GM18867 (cell line): ENCODE results near the gene OR6N2.

Experiments
- ATAC-seq: cut with Tn5 transposase; IDR thresholded peaks from one replicate; pipeline ENCODE4 v1.9.1; 2021; ENCODE audit warnings: mild to moderate bottlenecking, moderate library complexity; ENCODE audit not compliant: unreplicated experiment

The OR6N2 gene, protein sequence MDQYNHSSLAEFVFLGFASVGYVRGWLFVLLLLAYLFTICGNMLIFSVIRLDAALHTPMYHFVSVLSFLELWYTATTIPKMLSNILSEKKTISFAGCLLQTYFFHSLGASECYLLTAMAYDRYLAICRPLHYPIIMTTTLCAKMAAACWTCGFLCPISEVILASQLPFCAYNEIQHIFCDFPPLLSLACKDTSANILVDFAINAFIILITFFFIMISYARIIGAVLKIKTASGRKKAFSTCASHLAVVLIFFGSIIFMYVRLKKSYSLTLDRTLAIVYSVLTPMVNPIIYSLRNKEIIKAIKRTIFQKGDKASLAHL

DNA sequence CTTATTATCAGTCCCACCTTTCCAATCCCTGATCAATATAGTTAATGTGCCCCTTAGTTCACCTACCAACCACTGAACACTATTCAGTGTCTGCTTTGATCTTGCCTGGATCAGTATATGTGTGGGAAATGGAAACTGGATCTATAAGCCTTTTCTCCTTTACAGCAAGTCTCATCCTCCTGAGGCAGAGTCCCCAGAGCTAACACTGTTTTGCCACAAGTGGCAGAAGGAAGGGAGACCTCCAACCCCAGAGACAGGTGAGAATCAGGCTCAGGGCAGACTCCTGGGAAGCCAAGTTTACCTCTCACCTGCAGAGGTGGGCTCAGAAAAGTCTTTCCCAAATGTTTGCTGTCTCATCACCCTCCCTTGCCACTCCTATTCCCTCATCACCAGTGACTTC lies at the start of gene OR6N2:
TSS of gene OR6N2 (minus strand) at position 101 of the 400 bp plus-strand sequence. CDS start 3,569 bp downstream, outside the sequence.
- ATAC-seq, result no peak

GRCh38 chr1:158830074-158830677 lies 49.2 kb upstream of the OR6N2 start:
- peak; percentile 64 for ATAC-seq

GRCh38 chr1:158821723-158822122 lies 40.7 kb upstream of the OR6N2 start:
- ATAC-seq, result no peak

DNA sequence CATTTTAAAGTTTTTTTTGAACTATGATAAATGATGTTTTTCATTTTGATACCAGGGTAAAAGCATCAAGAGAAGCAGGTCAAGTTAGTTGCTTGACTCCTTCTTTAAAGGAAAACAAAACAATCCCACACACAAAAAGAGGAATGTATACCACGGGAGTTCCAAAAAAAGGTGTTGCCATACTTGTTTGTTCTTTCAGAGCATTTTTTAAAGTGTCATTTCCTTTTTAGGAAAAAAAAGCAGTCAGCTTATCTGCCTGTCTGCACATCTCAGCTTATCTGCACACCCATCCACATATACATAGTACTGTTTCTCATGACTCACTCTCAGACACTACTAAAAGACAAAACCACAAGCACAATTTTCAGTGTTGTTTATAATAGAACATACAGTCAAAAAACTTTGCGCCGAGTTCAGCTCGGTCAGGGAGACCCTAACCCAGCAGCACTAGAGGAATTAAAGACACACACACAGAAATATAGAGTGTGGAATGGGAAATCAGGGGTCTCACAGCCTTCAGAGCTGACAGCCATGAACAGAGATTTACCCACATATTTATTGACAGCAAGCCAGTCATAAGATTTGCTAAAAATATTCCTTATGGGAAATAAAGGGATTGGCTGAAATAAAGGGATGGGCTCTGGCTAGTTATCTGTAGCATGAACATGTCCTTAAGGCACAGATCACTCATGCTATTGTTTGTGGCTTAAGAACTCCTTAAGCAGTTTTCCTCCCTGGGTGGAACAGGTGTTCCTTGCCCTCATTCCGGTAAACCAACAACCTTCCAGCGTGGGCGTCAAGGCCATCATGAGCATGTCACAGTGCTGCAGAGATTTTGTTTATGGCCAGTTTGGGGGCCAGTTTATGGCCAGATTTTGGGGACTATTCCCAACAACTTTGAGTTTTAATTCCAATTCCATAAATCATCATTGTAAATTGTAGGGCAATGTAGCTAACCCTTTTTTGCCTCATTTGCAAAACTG lies 38.7 kb upstream of the OR6N2 start:
- ATAC-seq, result peak; percentile 94

DNA sequence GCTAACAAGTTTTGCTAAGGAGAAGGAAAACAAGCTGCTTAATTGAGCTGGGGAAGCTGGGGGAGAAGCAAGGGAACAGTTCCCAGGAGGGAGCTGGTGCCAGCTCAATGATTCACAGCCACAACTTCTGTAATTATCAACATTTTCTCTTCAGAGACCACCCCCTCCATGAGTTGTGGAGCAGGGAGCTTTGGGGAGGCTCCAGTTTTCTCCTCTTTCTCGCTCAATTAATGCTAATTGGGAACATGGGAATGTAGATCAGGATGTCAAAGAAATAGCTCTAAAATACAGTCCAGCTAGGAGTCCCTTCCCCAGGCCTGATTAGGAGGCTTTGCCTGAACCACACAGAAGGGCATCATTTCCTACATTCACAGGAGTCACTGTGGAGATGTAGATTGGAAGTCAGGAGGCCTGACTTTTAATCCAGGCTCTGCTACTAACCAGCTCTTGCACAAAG lies 38.0 kb upstream of the OR6N2 start:
- ATAC-seq, result peak; percentile 19

GRCh38 chr1:158818560-158818959 lies 37.6 kb upstream of the OR6N2 start:
- ATAC-seq, result no peak

GRCh38 chr1:158814970-158815369 lies 34.0 kb upstream of the OR6N2 start:
- ATAC-seq, result no peak

GRCh38 chr1:158813164-158813563 lies 32.2 kb upstream of the OR6N2 start:
- no peak for ATAC-seq

GRCh38 chr1:158812336-158812735 lies 31.3 kb upstream of the OR6N2 start:
- no peak for ATAC-seq

GRCh38 chr1:158810311-158810710 lies 29.3 kb upstream of the OR6N2 start:
- ATAC-seq, result no peak

DNA sequence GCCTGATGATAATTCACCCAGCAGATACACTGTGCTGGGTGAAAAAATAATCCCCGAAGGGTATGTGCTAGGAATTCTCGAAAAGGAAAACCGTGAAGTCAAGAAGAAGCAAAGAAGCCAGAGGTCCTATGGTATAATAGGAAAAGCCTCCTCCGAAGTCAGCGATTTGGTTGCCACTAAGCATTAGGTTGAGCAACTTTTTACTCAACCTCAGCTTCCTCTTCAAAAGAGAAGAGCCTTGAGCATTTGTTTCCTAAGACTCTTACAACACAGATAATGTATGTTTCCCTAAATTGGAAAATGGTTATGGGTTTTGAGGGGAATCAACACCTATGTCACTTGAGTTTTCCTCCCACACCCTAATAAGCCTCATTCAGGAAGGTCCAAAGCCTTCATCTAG lies 28.9 kb upstream of the OR6N2 start:
- no peak for ATAC-seq

DNA sequence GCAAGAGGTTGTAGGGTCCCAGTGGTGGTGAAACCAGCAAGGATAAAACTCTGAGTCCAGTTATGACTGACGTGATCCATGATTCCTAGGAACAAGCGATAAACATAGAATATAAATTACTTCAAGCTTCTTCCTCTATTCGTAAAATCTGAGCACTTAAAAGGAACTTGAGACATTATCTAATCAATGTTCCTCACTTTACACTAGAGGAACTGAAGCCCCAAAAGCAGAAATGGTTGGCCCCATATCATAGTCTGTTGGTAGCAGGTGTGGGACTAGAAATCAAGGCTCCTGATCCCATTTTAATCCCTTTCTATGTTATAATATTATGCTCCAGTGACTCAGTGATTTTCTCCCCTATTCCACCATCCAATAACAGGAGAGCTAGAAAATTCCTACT lies 28.3 kb upstream of the OR6N2 start:
- ATAC-seq, result no peak

GRCh38 chr1:158806916-158807536 lies 26.0 kb upstream of the OR6N2 start:
- ATAC-seq, result no peak

DNA sequence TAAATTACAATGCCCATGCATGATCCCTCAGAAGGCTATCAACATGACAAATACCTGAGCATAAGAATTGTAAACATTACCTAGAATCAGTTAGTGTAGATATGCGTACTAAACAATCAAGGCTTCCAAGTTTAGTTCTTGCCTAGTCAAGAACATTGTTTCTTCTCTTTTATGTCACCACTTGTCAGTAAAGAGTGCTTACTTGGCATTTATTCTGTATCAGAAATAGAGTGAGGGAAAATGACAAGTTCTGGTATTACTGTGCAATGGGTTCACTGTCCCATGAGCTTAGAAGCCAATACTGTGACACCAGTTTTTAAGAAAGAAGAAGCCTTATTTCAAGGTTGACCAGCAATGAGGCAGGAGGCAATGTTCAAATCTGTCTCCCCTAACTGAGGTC lies 22.7 kb upstream of the OR6N2 start:
- no peak for ATAC-seq

DNA sequence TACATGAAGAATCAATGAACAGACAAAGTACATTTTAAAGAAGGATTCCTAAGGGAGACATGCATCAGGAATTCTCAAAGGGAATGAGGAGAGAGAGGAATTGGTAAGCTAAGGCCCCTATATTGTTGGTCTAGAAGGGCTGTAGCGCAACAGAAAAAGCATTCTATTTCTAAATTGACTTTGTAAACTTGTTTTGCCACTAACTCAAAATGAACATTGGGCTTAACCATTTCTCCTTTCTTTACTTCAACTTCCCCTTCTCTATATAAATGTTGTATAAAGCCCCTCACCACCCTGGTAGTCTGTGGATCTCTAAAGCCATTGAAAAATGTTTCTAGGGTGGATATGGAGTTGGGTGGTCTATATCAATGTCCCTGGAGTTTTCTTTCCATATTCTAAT lies 20.4 kb upstream of the OR6N2 start:
- no peak for ATAC-seq

- ATAC-seq, result no peak
These were observed 19.5 kb upstream of the OR6N2 start for GRCh38 chr1:158800526-158800925.

DNA sequence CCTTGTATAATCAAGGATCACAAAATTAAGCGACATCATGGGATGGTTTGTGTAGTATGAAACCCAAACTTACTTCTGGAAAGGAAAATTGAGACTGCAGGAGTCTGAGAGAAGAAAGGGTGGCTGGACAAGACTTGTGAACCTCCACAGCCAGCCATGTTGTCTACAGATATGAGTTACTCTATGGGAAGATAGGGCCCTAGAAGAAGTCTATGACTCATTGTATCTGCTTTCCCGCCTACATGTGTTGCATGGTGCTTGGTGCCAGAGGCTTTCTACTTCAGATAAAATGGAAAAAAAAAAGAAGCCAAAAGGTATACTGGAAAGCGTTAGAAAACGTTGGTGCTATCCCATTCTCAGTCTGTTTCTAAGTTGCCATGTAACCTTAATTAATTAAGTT lies 18.7 kb upstream of the OR6N2 start:
- ATAC-seq, result no peak

DNA sequence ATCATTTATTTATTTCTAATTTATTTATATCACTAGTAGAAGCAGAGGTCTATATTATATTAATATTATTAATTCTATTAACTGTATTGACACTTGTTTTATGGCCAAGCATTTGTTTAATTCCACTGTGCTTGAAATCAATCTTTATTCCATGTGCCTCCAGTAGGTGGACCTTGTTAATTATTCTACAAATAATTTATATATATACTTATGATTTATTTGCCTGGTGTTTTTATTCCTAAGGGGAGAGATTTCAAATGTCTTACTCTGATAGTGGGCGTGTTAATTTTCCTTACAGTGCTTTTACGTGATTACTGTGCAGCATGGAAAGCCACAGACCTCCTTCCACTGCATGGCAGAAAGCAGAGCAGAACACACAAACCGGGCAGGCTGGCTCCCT lies 17.5 kb upstream of the OR6N2 start:
- ATAC-seq, result no peak

GRCh38 chr1:158794247-158794646 lies 13.2 kb upstream of the OR6N2 start:
- ATAC-seq, result no peak

- peak; percentile 75 for ATAC-seq
These were observed 12.6 kb upstream of the OR6N2 start for GRCh38 chr1:158793604-158794003.
